Uterus (tissue), 4 donors: ENCODE data around the gene LPP. TPM values are rescaled to one million over a fixed set of nuclear protein-coding genes. Genes with fewer than 3 reads are reported as not detected.
"Not testable (repeated sequence)": the region's sequence is repeated elsewhere in the genome, so short reads cannot be mapped to it uniquely, and the experiment has no call there.

Experiments used
- DNase-seq, 2 donors: peaks; one replicate each; pipeline ENCODE4 v3.0.0-alpha.2; 2019 to 2020
- H3K27ac ChIP-seq, 2 donors: fragments of 200-600 bp; sonication (generic); 1 replicate in 1 of 2; 2 replicates in 1 of 2; pipeline ENCODE4 v1.5.1; 2016 to 2018
- H3K27me3 ChIP-seq, 2 donors: fragments of 200-600 bp; sonication (generic); one replicate each; pipeline ENCODE4 v1.5.1; 2018 to 2019; ENCODE audit warnings: control low read depth in 1 of 2
- H3K36me3 ChIP-seq, 2 donors: fragments of 200-600 bp; sonication (generic); one replicate each; pipeline ENCODE4 v1.5.1; 2019; ENCODE audit warnings: control low read depth in 1 of 2
- H3K4me1 ChIP-seq, 2 donors: fragments of 200-600 bp; sonication (generic); one replicate each; pipeline ENCODE4 v1.5.1; 2018 to 2019; ENCODE audit warnings: control low read depth in 1 of 2
- H3K4me3 ChIP-seq, 2 donors: fragments of 200-600 bp; sonication (generic); 1 replicate in 1 of 2; 2 replicates in 1 of 2; pipeline ENCODE4 v1.5.1; 2018 to 2019; ENCODE audit warnings: mild to moderate bottlenecking in 1 of 2
- H3K9me3 ChIP-seq, 2 donors: fragments of 200-600 bp; sonication (generic); one replicate each; pipeline ENCODE4 v1.5.1; 2019; ENCODE audit warnings: control low read depth in 1 of 2
- POLR2A ChIP-seq, 2 donors: fragments of 450-650 bp; IDR thresholded peaks; one replicate each; pipeline ENCODE4 v1.6.1; 2016; ENCODE audit warnings: antibody characterized with exemption in 2 of 2, mild to moderate bottlenecking in 1 of 2, moderate library complexity in 1 of 2
- intact Hi-C: fragments of 100-400 bp; cut with DNase I; formaldehyde crosslinking; loops from one replicate; pipeline ENCODE4 v1.15.1; 2023; ENCODE audit warnings: low total_unique reads
- total RNA-seq, 4 donors: library from RNA; depleted of rRNA in 3 of 4; stranded (reverse); fragments of >200 nt in 3 of 4; gene quantifications; one replicate each; pipeline versions ENCODE4 v1.1.0 to v1.2.4, GENCODE V29; 2014 to 2023
- TF ChIP-seq, protein P1 (sequence below), 4 experiments: fragments of 200-600 bp in 2 of 4; fragments of 450-650 bp in 2 of 4; sonication (generic) in 2 of 4; IDR thresholded peaks; one replicate each; pipeline ENCODE4 v1.5.1; 2016 to 2019; ENCODE audit warnings: antibody characterized with exemption in 4 of 4, mild to moderate bottlenecking in 2 of 4, moderate library complexity in 1 of 4
- donor health status: DM: yes; HTN: yes; CAD: no.

The LPP gene
- total RNA-seq, 4 donors from 2014 or later, result 180 to 1,374 (median 712) TPM

DNA sequence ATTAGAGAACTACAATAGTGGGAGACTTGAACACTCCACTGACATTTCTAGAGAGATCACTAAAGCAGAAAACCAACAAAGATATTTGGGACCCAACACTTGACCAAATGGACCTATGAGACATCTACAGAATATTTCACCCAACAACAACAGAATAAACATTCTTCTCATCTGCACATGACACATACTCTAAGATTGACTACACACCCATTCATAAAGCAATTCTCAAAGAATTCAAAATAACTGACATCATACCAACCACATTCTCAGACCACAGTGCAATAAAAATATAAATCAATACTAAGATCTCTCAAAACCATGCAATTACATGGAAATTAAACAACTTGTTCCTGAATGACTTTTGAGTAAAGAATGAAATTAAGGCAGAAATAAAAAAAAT lies 473.7 kb downstream of the LPP start:
- TF ChIP-seq, protein P1, sequence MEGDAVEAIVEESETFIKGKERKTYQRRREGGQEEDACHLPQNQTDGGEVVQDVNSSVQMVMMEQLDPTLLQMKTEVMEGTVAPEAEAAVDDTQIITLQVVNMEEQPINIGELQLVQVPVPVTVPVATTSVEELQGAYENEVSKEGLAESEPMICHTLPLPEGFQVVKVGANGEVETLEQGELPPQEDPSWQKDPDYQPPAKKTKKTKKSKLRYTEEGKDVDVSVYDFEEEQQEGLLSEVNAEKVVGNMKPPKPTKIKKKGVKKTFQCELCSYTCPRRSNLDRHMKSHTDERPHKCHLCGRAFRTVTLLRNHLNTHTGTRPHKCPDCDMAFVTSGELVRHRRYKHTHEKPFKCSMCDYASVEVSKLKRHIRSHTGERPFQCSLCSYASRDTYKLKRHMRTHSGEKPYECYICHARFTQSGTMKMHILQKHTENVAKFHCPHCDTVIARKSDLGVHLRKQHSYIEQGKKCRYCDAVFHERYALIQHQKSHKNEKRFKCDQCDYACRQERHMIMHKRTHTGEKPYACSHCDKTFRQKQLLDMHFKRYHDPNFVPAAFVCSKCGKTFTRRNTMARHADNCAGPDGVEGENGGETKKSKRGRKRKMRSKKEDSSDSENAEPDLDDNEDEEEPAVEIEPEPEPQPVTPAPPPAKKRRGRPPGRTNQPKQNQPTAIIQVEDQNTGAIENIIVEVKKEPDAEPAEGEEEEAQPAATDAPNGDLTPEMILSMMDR (IDR thresholded peaks at IDR 0.05), result no peak
- no peak for TF ChIP-seq POLR2A (IDR thresholded peaks at IDR 0.05)
- Histone ChIP-seq H3K4me3 (no peak overlapping the region), H3K9me3 (no peaks in the 10 kb centered on the region), H3K36me3 (no peaks in the 10 kb centered on the region), H3K27me3 (no peaks in the 10 kb centered on the region), H3K27ac (no peak overlapping the region), H3K4me1 (peaks cover 0 to 3% of the 10 kb centered on the region in 2 donors)
- intact Hi-C loops, result no loop called here
- no peak for DNase-seq

DNA sequence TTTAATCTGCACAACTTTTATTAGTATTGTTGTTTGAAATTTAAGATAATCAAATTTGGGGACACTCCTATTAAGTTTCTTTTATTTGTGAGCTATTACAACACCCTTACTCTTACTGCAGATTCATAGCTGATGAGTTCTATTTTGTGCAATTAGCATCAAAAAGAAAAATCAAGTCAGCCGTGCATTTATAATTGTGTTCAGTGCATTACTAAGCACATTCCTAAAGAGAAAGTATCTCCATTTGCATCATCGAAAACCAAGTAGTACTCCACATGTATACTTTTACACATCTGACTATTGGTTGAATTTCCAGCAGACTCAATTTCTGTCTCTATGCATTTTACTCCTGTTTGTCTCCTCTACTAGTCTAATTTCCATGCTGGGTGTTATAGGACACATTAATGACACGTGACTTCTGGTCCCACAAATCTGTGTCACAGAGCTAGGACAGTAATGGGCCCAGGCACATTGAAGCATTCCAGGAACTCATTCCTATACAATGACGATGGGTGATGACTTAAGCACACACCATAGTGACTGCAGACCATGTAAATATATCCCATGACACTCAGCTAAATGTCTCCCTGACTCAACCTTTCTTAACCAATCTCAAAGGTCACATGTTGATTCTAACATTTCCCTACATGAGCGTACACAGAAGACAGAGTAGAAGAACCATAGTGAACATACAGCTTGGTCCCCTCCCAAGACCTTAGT lies 477.5 kb downstream of the LPP start:
- Histone ChIP-seq H3K4me1 (no peaks in the 10 kb centered on the region), H3K27ac (no peak overlapping the region), H3K36me3 (no peaks in the 10 kb centered on the region), H3K27me3 (no peaks in the 10 kb centered on the region), H3K9me3 (no peaks in the 10 kb centered on the region), H3K4me3 (no peak overlapping the region)
- intact Hi-C loops, result no loop called here
- no peak for TF ChIP-seq POLR2A (IDR thresholded peaks at IDR 0.05)
- TF ChIP-seq, protein P1 (IDR thresholded peaks at IDR 0.05), result no peak
- no peak for DNase-seq

DNA sequence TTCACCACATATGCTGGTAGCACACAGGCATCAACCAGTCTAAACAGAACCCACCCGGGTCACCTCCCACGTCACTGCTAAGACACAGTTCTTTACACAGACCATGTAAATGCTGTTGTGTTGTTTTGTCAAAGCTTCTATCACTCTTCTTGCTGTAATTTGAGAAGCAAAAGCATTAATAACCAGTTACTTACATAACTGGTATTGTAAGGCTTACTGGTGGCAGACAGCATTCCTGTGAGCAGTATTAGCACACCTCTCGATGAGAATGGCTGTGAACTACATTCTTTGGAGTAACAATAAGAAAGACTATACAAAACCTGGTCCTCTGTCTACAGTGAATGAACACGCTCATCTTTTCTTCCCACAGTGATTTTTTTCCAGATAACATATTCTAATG lies 479.2 kb downstream of the LPP start:
- Histone ChIP-seq H3K27ac (no peak overlapping the region), H3K4me3 (no peak overlapping the region), H3K4me1 (no peaks in the 10 kb centered on the region), H3K27me3 (no peaks in the 10 kb centered on the region), H3K36me3 (no peaks in the 10 kb centered on the region), H3K9me3 (no peaks in the 10 kb centered on the region)
- intact Hi-C loops, result no loop called here
- TF ChIP-seq, protein P1 (IDR thresholded peaks at IDR 0.05), result no peak
- TF ChIP-seq POLR2A (IDR thresholded peaks at IDR 0.05), result no peak
- no peak for DNase-seq

DNA sequence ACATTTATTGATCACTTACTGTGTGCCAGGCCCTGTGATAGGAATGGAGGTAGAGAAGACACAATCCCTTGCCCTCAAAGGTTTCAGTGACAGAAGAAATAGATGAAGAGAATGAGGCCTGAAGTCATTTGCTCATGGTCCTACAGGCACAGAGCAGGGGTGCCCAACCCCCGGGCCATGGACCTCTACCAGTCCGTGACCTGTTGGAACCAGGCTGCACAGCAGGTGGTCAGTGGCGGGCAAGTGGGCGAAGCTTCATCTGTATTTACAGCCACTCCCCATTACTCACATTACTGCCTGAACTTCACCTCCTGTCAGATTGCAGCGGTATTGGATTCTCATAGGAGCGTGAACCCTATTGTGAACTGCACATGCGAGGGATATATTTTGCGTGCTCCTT lies 480.3 kb downstream of the LPP start:
- H3K36me3 ChIP-seq, result no peaks in the 10 kb centered on the region
- no peaks in the 10 kb centered on the region for H3K4me1 ChIP-seq
- no peak for DNase-seq
- intact Hi-C loops, result no loop called here
- no peak overlapping the region for H3K4me3 ChIP-seq
- no peak for TF ChIP-seq POLR2A (IDR thresholded peaks at IDR 0.05)
- TF ChIP-seq, protein P1 (IDR thresholded peaks at IDR 0.05), result no peak
- no peaks in the 10 kb centered on the region for H3K27me3 ChIP-seq
- no peak overlapping the region for H3K27ac ChIP-seq
- H3K9me3 ChIP-seq, result no peaks in the 10 kb centered on the region

DNA sequence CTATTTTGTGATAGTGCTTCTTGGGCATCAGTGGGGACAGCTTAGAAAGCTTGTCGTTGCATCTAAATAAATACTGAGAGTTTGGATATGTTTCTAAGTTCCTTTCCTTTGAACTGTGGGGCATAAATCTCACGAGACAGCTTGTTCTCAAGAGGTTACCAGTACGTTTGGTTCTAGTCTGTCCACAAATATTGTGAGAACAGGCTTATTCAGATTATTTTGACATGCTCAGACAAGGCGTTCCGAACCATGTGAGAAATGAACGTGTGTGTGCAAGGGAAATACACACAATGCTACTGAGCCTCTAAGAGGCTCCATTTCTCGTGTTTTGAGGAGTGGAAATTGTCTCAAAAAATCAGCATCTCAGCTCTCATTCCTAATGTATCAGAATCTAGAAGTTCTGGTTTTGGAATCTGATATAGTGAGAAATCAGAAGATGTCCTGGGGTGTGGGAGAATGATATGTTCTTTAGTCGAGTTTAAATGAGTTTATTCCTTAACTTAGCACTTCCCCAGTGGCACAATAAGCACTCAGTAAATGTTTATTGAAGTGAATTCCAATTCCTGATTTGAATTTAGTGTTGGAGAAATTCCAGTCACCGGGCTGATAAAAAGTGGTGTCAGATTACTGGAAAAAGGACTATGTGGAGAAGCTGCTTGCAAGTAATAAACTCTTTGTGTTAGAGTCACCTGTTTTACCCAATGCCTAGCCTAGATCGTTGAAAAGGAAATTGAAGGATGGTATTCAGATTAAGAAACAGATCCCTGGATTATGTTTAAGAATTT lies 481.5 kb downstream of the LPP start:
- DNase-seq, result no peak
- TF ChIP-seq, protein P1 (IDR thresholded peaks at IDR 0.05), result no peak
- no peak for TF ChIP-seq POLR2A (IDR thresholded peaks at IDR 0.05)
- no peak overlapping the region for H3K4me3 ChIP-seq
- H3K27me3 ChIP-seq, result no peaks in the 10 kb centered on the region
- H3K4me1 ChIP-seq, result no peaks in the 10 kb centered on the region
- intact Hi-C loops, result no loop called here
- H3K9me3 ChIP-seq, result no peaks in the 10 kb centered on the region
- H3K36me3 ChIP-seq, result no peaks in the 10 kb centered on the region
- peak overlapping the region in 1 of 2 donors; percentile 43 for H3K27ac ChIP-seq

DNA sequence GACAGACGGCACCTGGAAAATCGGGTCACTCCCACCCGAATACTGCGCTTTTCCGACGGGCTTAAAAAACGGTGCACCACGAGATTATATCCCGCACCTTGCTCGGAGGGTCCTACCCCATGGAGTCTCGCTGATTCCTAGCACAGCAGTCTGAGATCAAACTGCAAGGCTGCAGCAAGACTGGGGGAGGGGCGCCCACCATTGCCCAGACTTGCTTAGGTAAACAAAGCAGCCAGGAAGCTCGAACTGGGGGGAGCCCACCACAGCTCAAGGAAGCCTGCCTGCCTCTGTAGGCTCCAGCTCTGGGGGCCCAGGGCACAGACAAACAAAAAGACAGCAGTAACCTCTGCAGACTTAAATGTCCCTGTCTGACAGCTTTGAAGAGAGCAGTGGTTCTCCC lies 482.3 kb downstream of the LPP start:
- H3K9me3 ChIP-seq, intact Hi-C loops, H3K4me1 ChIP-seq, H3K27ac ChIP-seq, H3K36me3 ChIP-seq, H3K27me3 ChIP-seq, DNase-seq, H3K4me3 ChIP-seq: not testable (repeated sequence)
